Activated effector memory CD4-positive, alpha-beta T cell treated with anti-CD3 and anti-CD28 coated beads, Interleukin-2, amount 50 U/mL, for 16 hours (primary cell): ENCODE data around the gene CDYL2.

ENCODE experiments used
- DNase-seq: peaks from one replicate; pipeline ENCODE4 v3.0.0-alpha.2; 2020

CDYL2 gene

GRCh38 chr16:80616362-80616761 is 188.0 kb downstream of the CDYL2 start:
- DNase-seq: no peak

GRCh38 chr16:80615735-80616134 is 188.7 kb downstream of the CDYL2 start:
- no peak for DNase-seq

- DNase-seq: no peak
Observed at GRCh38 chr16:80614908-80615671, 189.3 kb downstream of the CDYL2 start.

GRCh38 chr16:80612461-80613017 is 191.9 kb downstream of the CDYL2 start:
- DNase-seq: no peak

GRCh38 chr16:80611930-80612327 is 192.5 kb downstream of the CDYL2 start:
- no peak for DNase-seq

- DNase-seq: no peak
Observed at GRCh38 chr16:80611171-80611929, 193.0 kb downstream of the CDYL2 start.

GRCh38 chr16:80610481-80611156 is 193.8 kb downstream of the CDYL2 start:
- DNase-seq: no peak

GRCh38 chr16:80608946-80609345 is 195.5 kb downstream of the CDYL2 start:
- no peak for DNase-seq

- DNase-seq: no peak
Observed at GRCh38 chr16:80607204-80607603, 197.2 kb downstream of the CDYL2 start.

- no peak for DNase-seq
Observed at GRCh38 chr16:80606221-80606766, 198.1 kb downstream of the CDYL2 start.

GRCh38 chr16:80604600-80605355 is 199.6 kb downstream of the CDYL2 start:
- DNase-seq: no peak

- DNase-seq: no peak
Observed at GRCh38 chr16:80602894-80603293, 201.5 kb downstream of the CDYL2 start.

- DNase-seq: no peak
Observed at GRCh38 chr16:80601182-80601581, 203.2 kb downstream of the CDYL2 start.

- DNase-seq: no peak
Observed at GRCh38 chr16:80599466-80599865, 204.9 kb downstream of the CDYL2 start.

- DNase-seq: no peak
Observed at GRCh38 chr16:80596507-80597207, 207.7 kb downstream of the CDYL2 start.

GRCh38 chr16:80594756-80595155 is 209.6 kb downstream of the CDYL2 start:
- no peak for DNase-seq

- DNase-seq: no peak
Observed at GRCh38 chr16:80592273-80592672, 212.1 kb downstream of the CDYL2 start.

- no peak for DNase-seq
Observed at GRCh38 chr16:80591071-80591915, 213.1 kb downstream of the CDYL2 start.

- DNase-seq: no peak
Observed at GRCh38 chr16:80587071-80587470, 217.3 kb downstream of the CDYL2 start.

GRCh38 chr16:80586476-80586875 is 217.9 kb downstream of the CDYL2 start:
- DNase-seq: no peak

GRCh38 chr16:80585764-80586163 is 218.6 kb downstream of the CDYL2 start:
- no peak for DNase-seq
